GM13976 (cell line): Measurements from ENCODE around the gene PMPCA.

Experiments used
- DNase-seq: peaks from one replicate; pipeline ENCODE4 v3.0.0; 2012; ENCODE audit warnings: low spot score
- CTCF ChIP-seq: IDR thresholded peaks from 2 replicates; pipeline ENCODE4 v1.5.1; 2012; ENCODE audit warnings: borderline replicate concordance, mild to moderate bottlenecking; ENCODE audit not compliant: insufficient read depth; ENCODE audit errors: extremely low read depth, missing control alignments, control extremely low read depth
- in situ Hi-C: fragments of 300-500 bp; cut with MboI; formaldehyde crosslinking; loops from one replicate; pipeline ENCODE4 v1.12.0; 2022; ENCODE audit warnings: low sequenced_read_pairs, mixed read lengths, inconsistent platforms; ENCODE audit not compliant: unreplicated experiment

Gene PMPCA

GRCh38 chr9:136464241-136464640, 53.8 kb downstream of the PMPCA start:
- in situ Hi-C loops, result no loop called here

DNA sequence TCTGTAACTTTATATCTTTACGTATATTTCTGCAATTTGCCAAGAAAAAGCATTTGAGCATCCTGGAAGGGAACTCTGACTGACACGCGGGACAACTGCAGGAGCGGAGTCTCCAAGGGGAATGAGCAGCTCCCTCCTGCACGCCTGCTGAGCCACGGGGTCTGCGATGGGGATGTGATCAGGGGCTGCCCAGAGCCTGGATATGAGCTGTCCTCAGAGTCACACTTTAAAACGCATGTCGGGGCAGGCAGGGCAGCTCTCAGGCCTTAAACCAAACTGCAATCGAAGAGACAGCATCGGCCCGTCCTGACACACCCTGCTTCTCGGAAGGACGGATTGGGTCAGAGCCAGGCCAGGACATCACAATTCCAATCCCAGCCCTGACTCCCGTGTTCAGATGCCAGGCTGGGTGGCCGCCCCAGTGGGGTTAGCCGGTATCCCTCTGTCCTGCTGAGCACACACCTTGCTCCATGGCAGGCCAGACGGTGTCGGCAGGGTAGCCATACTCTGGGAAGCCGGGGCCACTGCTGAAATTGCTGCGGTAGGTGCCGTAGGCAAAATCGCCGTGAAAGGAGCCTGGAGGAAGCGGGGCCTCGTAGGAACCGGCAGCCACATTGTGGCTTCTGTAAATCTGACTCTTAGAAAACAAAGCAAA, 55.2 kb downstream of the PMPCA start:
- no peak for DNase-seq
- in situ Hi-C loops, result no loop called here
- no peak for TF ChIP-seq CTCF

More at GRCh38 chr9:136464241-136464640, 53.8 kb downstream of the PMPCA start:
- TF ChIP-seq CTCF, result no peak
- no peak for DNase-seq

DNA sequence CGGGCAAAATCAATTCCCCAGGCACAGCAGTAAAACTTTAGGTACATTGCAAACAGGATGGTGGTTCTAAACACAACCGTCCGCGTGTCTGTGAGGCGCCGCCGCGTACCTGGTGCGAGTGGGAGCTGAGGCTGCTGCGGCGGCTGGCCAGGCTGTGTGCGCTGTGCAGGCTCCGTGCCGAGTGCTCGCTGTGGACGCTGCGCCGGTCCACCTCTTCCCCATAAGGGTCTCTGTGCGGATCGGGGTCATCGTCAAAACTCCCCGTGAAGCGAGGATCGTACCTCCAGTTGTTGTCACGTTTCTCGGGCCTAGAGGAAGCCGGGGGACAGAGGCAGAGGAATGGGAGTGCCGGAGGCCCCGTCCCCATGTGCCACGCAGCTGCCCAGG, 55.7 kb downstream of the PMPCA start:
- no peak for DNase-seq
- no peak for TF ChIP-seq CTCF
- in situ Hi-C loops, result no loop called here

DNA sequence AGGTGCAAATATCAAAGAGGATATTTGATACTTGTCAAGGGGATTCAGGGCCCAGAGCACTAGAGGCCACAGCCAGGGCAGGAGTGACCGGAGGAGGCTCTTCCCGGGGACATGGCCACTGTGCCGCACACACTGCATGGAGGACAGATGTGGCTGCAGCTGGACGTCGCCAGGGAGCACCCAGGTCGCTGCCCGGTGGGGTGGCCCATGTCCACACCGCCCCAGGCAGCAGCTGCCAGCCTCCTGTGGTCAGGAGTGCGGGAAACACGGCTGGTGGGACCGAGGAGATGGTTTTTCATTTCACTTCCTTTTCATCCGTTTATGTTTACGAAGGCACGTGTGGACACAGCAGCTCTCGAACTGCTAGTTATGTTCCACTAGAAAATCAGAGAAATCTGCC, 57.3 kb downstream of the PMPCA start:
- no peak for DNase-seq
- in situ Hi-C loops, result no loop called here
- no peak for TF ChIP-seq CTCF

DNA sequence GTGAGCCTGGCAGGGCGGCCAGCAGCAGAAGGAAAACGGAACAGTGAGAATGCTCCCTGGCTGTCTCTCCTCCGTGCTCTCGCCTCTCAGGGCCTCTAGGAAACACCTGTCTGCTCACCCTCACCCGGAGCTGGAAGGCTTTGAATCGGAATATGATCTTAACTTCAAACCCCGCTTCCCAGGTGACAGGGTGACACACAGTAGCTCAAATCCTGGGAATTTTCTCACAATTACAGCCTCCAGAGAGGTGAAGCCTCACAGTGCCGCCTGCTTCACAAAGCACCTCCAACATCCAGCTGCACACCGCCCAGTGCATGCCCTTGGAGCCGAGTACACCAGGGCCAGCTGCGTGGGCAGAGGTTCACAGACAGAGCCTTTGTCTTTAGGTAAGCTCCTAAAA, 59.9 kb downstream of the PMPCA start:
- in situ Hi-C loops, result no loop called here
- DNase-seq, result no peak

DNA sequence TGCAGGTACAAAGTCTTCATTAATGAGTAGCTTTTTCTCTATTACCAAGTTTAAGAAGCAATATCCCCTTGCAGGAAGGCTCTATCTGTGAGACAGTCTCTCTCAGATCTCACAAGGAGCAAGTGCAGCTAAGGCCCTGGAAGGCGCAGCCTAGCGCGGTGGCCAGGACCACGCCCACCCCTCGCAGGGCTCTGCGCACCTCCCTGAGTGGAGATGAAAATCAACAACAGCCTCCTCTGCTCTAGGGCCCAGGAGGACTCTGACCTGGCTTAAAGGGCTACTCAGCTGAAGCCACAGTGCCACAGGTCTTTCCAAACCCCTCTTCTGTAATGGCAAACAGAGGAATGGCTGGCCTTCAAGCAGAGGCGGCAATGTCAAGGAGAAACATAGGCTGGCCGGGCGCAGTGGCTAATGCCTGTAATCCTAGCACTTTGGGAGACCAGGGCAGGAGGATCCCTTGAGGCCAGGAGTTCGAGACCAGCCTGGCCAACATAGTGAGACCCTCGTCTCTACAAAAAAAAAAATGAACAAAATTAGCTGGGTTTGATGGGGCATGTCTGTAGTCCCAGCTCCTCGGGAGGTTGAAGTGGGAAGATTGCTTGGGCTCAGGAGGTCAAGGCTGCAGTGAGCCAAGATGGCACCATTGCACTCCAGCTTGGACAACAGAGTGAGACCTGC, 60.5 kb downstream of the PMPCA start:
- TF ChIP-seq CTCF, result no peak
- DNase-seq, result no peak
- in situ Hi-C loops, result no loop called here

More for the DNA sequence above, 59.9 kb downstream of the PMPCA start:
- TF ChIP-seq CTCF, result no peak
